ENCODE results near the gene NOS1AP.

DNA sequence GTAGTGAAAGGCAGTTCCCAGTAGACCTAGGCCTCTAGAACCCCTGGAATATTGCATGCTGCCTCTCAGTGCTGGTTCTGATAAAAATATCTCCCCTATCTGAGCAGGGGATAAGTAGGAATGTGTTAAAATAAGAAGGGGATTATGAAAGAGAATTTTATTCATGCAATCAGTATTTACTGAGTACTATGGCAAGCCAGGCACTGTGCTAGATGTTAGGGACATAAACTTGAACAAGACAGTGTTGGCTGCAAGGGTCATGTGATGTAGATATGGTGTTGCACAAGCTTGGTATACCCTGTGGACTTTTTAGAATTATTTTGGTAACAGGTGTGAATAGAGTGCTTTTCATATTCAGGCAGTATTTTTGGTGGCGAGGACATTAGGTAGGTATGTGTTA lies 23.6 kb downstream of the NOS1AP start:
- TF ChIP-seq, protein P1, sequence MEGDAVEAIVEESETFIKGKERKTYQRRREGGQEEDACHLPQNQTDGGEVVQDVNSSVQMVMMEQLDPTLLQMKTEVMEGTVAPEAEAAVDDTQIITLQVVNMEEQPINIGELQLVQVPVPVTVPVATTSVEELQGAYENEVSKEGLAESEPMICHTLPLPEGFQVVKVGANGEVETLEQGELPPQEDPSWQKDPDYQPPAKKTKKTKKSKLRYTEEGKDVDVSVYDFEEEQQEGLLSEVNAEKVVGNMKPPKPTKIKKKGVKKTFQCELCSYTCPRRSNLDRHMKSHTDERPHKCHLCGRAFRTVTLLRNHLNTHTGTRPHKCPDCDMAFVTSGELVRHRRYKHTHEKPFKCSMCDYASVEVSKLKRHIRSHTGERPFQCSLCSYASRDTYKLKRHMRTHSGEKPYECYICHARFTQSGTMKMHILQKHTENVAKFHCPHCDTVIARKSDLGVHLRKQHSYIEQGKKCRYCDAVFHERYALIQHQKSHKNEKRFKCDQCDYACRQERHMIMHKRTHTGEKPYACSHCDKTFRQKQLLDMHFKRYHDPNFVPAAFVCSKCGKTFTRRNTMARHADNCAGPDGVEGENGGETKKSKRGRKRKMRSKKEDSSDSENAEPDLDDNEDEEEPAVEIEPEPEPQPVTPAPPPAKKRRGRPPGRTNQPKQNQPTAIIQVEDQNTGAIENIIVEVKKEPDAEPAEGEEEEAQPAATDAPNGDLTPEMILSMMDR (IDR thresholded peaks at IDR 0.05) = no peak
- no peak for TF ChIP-seq POLR2A (IDR thresholded peaks at IDR 0.05)

Measured in ovary (tissue), 3 donors.